Astrocyte (in vitro differentiated cells and primary cell): ENCODE data around the gene ARPP21. TPM values are rescaled to one million over a fixed set of nuclear protein-coding genes. Genes with fewer than 3 reads are reported as not detected.
A peak's percentile ranks its signal among the peaks of the same experiment; 100 is the strongest.

Source experiments
- DNase-seq: peaks from one replicate; pipeline ENCODE4 v3.0.0-alpha.2; 2010; ENCODE audit warnings: low read depth
- FAIRE-seq: peaks from 2 replicates; lab custom pipeline; 2011; peaks lifted over from hg19 to GRCh38; lab: Jason Lieb, UNC
- H2AFZ ChIP-seq: 2 replicates; pipeline ENCODE4 v1.6.0; 2012; ENCODE audit warnings: low read depth, low read length, inconsistent platforms
- H3K27ac ChIP-seq: 2 replicates; pipeline ENCODE4 v1.5.1; 2011; ENCODE audit warnings: low read depth, low read length, inconsistent platforms
- H3K27me3 ChIP-seq: 2 replicates; pipeline ENCODE4 v1.6.0; 2011; ENCODE audit warnings: low read length, inconsistent platforms; ENCODE audit not compliant: insufficient read depth
- H3K36me3 ChIP-seq: 2 replicates; pipeline ENCODE4 v1.5.1; 2011; ENCODE audit warnings: low read length, inconsistent platforms; ENCODE audit not compliant: insufficient read depth
- H3K4me1 ChIP-seq: 2 replicates; pipeline ENCODE4 v1.5.1; 2011; ENCODE audit warnings: low read length, inconsistent platforms; ENCODE audit not compliant: insufficient read depth
- H3K4me2 ChIP-seq: 2 replicates; pipeline ENCODE4 v1.6.0; 2012; ENCODE audit warnings: low read length, inconsistent platforms
- H3K4me3 ChIP-seq: 2 replicates; pipeline ENCODE4 v1.5.1; 2011; ENCODE audit warnings: low read depth, mild to moderate bottlenecking, low read length, inconsistent platforms; ENCODE audit not compliant: insufficient read depth
- H3K79me2 ChIP-seq: 2 replicates; pipeline ENCODE4 v1.6.0; 2012; ENCODE audit warnings: mild to moderate bottlenecking, low read length, inconsistent platforms; ENCODE audit not compliant: insufficient read depth
- H3K9ac ChIP-seq: 2 replicates; pipeline ENCODE4 v1.6.0; 2012; ENCODE audit warnings: mild to moderate bottlenecking, low read length, inconsistent platforms
- H3K9me3 ChIP-seq: 2 replicates; pipeline ENCODE4 v1.5.1; 2012; ENCODE audit warnings: low read depth, mild to moderate bottlenecking, low read length, inconsistent platforms; ENCODE audit not compliant: insufficient read depth
- H4K20me1 ChIP-seq: 2 replicates; pipeline ENCODE4 v1.6.0; 2012; ENCODE audit warnings: low read length, inconsistent platforms; ENCODE audit not compliant: insufficient read depth
- H3K27ac Mint-ChIP-seq: one replicate; pipeline ENCODE4 v1.8.0; 2021; ENCODE audit warnings: mild to moderate bottlenecking, mixed read lengths; ENCODE audit not compliant: unreplicated experiment
- H3K27me3 Mint-ChIP-seq: one replicate; pipeline ENCODE4 v1.8.0; 2021; ENCODE audit warnings: low read depth, mixed read lengths; ENCODE audit not compliant: unreplicated experiment
- H3K36me3 Mint-ChIP-seq: one replicate; pipeline ENCODE4 v1.8.0; 2021; ENCODE audit warnings: low read depth, mixed read lengths; ENCODE audit not compliant: unreplicated experiment
- H3K4me1 Mint-ChIP-seq: one replicate; pipeline ENCODE4 v1.8.0; 2021; ENCODE audit warnings: low read depth, mixed read lengths; ENCODE audit not compliant: unreplicated experiment
- H3K4me3 Mint-ChIP-seq: one replicate; pipeline ENCODE4 v1.8.0; 2021; ENCODE audit warnings: mild to moderate bottlenecking, moderate library complexity, mixed read lengths; ENCODE audit not compliant: unreplicated experiment
- H3K9me3 Mint-ChIP-seq: one replicate; pipeline ENCODE4 v1.8.0; 2021; ENCODE audit warnings: mild to moderate bottlenecking, mixed read lengths; ENCODE audit not compliant: unreplicated experiment
- EZH2 ChIP-seq: IDR thresholded peaks from 2 replicates; pipeline ENCODE4 v1.6.1; 2012; ENCODE audit warnings: mild to moderate bottlenecking, low read length, inconsistent platforms; ENCODE audit not compliant: insufficient read depth
- total RNA-seq: library from RNA; stranded (reverse); gene quantifications from 2 replicates; pipeline ENCODE4 v1.2.1, GENCODE V29; 2021
- TF ChIP-seq, protein P1 (sequence below): IDR thresholded peaks from 2 replicates; pipeline ENCODE4 v1.5.1; 2011; ENCODE audit warnings: low read depth, mild to moderate bottlenecking, inconsistent platforms, low read length, moderate library complexity; ENCODE audit not compliant: insufficient read depth

Gene ARPP21
- total RNA-seq, 1 donor from 2014 or later: 0.45 TPM

DNA sequence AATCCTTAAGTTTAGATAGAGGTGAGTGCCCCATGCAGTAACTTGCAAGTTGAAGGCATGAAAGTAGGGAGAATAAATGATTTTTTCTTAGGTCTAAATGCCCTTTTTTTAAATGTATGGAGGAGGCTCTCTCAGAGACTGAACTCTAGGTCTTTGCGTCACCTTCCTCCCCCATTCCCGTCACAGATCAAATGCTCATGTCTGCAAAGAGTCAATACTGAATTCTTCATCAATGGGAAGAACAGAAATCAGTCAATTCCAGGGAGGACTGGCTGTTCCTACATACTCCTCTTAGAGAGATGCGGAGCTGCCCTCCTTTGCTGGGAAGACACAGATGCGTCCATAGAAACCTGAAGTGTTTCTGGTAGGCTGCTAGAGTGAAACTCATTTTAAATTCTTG lies 98.2 kb downstream of the ARPP21 start:
- Histone ChIP-seq H4K20me1 (no peaks in the 10 kb centered on the region), H3K27me3 (peaks cover 2% of the 10 kb centered on the region), H2AFZ (no peak overlapping the region), H3K9me3 (no peaks in the 10 kb centered on the region), H3K4me1 (no peaks in the 10 kb centered on the region), H3K4me3 (no peak overlapping the region), H3K27ac (no peak overlapping the region), H3K36me3 (no peaks in the 10 kb centered on the region), H3K4me2 (no peak overlapping the region), H3K79me2 (no peaks in the 10 kb centered on the region), H3K9ac (no peak overlapping the region)
- DNase-seq: no peak
- Mint-ChIP-seq H3K27ac (no peak overlapping the region), H3K9me3 (no peaks in the 10 kb centered on the region), H3K4me3 (no peak overlapping the region), H3K4me1 (peaks cover 9% of the 10 kb centered on the region), H3K36me3 (no peaks in the 10 kb centered on the region), H3K27me3 (peaks cover 12% of the 10 kb centered on the region)
- no peak for TF ChIP-seq EZH2
- TF ChIP-seq, protein P1, sequence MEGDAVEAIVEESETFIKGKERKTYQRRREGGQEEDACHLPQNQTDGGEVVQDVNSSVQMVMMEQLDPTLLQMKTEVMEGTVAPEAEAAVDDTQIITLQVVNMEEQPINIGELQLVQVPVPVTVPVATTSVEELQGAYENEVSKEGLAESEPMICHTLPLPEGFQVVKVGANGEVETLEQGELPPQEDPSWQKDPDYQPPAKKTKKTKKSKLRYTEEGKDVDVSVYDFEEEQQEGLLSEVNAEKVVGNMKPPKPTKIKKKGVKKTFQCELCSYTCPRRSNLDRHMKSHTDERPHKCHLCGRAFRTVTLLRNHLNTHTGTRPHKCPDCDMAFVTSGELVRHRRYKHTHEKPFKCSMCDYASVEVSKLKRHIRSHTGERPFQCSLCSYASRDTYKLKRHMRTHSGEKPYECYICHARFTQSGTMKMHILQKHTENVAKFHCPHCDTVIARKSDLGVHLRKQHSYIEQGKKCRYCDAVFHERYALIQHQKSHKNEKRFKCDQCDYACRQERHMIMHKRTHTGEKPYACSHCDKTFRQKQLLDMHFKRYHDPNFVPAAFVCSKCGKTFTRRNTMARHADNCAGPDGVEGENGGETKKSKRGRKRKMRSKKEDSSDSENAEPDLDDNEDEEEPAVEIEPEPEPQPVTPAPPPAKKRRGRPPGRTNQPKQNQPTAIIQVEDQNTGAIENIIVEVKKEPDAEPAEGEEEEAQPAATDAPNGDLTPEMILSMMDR: no peak
- no peak for FAIRE-seq

DNA sequence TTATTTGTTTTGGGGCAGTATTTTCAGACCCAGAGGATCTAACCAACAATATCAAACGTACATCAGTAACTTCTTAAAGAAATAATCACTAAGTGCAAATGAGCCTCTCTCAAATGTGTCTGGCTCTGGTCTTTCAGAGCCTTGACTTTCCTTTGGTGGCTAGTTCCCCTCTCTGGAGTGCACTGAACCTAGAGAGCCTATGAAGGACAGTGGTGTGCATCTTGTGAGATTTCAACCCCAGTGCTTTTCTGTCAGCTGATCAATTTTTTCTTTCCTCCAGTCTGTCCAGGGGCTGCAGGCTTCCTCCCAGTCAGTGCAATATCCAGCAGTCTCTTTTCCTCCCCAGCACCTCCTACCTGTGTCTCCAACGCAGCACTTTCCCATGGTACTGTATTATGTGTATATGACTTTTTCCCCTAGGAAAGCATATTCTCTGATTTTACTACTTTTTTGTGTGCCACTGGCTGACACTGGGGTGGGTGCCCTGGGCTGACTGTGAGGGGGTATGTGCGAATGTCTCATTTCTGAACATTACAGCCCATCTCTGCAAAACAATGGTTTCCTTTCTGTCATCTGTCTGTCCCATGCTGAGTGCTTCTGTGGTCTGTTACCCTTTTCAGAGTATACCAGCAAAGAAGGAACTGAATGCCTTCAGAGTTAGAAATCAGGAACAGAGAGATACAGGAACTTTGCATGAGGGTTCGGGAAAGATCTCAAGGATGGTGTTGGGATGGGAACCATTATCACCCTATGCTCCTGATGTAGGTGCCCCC lies 98.8 kb downstream of the ARPP21 start:
- DNase-seq: no peak
- no peak for TF ChIP-seq EZH2
- TF ChIP-seq, protein P1: no peak
- Histone ChIP-seq H2AFZ (no peak overlapping the region), H3K4me2 (no peak overlapping the region), H3K4me1 (no peaks in the 10 kb centered on the region), H3K9me3 (no peaks in the 10 kb centered on the region), H4K20me1 (no peaks in the 10 kb centered on the region), H3K27ac (no peak overlapping the region), H3K36me3 (no peaks in the 10 kb centered on the region), H3K79me2 (no peaks in the 10 kb centered on the region), H3K9ac (no peak overlapping the region), H3K27me3 (peaks cover 2% of the 10 kb centered on the region), H3K4me3 (no peak overlapping the region)
- H3K4me1 Mint-ChIP-seq: peaks cover 9% of the 10 kb centered on the region
- H3K27ac Mint-ChIP-seq: no peak overlapping the region
- no peaks in the 10 kb centered on the region for H3K36me3 Mint-ChIP-seq
- H3K4me3 Mint-ChIP-seq: no peak overlapping the region
- no peaks in the 10 kb centered on the region for H3K9me3 Mint-ChIP-seq
- FAIRE-seq: no peak
- peaks cover 15% of the 10 kb centered on the region for H3K27me3 Mint-ChIP-seq

DNA sequence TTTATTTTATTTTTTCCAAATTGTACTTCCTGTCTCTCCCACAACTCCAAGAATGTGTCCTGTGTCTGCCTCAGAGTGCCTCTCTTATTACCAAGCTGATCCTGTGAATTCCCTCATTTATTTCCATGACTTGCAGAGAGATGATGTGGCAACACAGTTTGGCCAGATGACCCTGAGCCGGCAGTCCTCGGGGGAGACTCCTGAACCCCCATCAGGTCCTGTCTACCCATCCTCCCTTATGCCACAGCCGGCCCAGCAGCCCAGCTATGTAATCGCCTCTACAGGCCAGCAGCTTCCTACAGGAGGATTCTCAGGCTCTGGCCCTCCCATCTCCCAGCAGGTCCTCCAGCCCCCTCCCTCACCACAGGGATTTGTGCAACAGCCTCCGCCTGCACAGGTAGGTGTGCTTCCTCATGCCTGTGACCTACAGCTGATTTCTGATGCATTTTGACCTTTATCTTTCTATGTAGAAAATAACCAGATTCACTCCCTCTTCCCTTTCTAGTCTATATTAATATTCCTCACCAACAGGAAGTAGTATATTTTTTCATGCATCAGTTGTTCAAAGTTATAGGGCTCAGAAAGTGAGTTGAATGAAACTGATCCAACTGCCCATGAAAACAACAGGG lies 100.0 kb downstream of the ARPP21 start:
- H3K4me2 ChIP-seq: no peak overlapping the region
- no peaks in the 10 kb centered on the region for H3K4me1 ChIP-seq
- Mint-ChIP-seq H3K9me3 (no peaks in the 10 kb centered on the region), H3K27me3 (peaks cover 21% of the 10 kb centered on the region), H3K27ac (peak overlapping the region; percentile 37), H3K36me3 (no peaks in the 10 kb centered on the region), H3K4me1 (peaks cover 9% of the 10 kb centered on the region), H3K4me3 (no peak overlapping the region)
- H3K27me3 ChIP-seq: peaks cover 2% of the 10 kb centered on the region
- no peak overlapping the region for H2AFZ ChIP-seq
- H3K79me2 ChIP-seq: no peaks in the 10 kb centered on the region
- no peaks in the 10 kb centered on the region for H3K36me3 ChIP-seq
- DNase-seq (no peak), FAIRE-seq (no peak)
- TF ChIP-seq EZH2: no peak
- TF ChIP-seq, protein P1: no peak
- H3K9ac ChIP-seq: no peak overlapping the region
- no peak overlapping the region for H3K4me3 ChIP-seq
- no peak overlapping the region for H3K27ac ChIP-seq
- H4K20me1 ChIP-seq: no peaks in the 10 kb centered on the region
- H3K9me3 ChIP-seq: no peaks in the 10 kb centered on the region
